Activated naive CD4-positive, alpha-beta T cell treated with anti-CD3 and anti-CD28 coated beads, Interleukin-2, amount 50 U/mL, for 72 hours (primary cell): Measurements from ENCODE around the gene KLHL26. TPM values are rescaled to one million over a fixed set of nuclear protein-coding genes. Genes with fewer than 3 reads are reported as not detected.
A peak's percentile ranks its signal among the peaks of the same experiment; 100 is the strongest.
"Not testable (repeated sequence)": the region's sequence is repeated elsewhere in the genome, so short reads cannot be mapped to it uniquely, and the experiment has no call there.

Experiments
- ATAC-seq, 2 donors: fragments of 150-1000 bp; cut with Tn5 transposase; 2 replicates each; pipeline ENCODE4 v1.10.0; 2021; ENCODE audit warnings: mild to moderate bottlenecking in 2 of 2, moderate library complexity in 2 of 2
- DNase-seq, 2 donors: peaks; one replicate each; pipeline ENCODE4 v3.0.0; 2021 to 2022; ENCODE audit warnings: low spot score in 2 of 2
- H3K27ac Mint-ChIP-seq, 2 donors: one replicate each; pipeline ENCODE4 v1.8.0; 2022; ENCODE audit warnings: mild to moderate bottlenecking in 2 of 2, mixed read lengths in 2 of 2
- H3K36me3 Mint-ChIP-seq, 2 donors: one replicate each; pipeline ENCODE4 v1.8.0; 2022; ENCODE audit warnings: mixed read lengths in 2 of 2
- H3K9me3 Mint-ChIP-seq, 2 donors: one replicate each; pipeline ENCODE4 v1.8.0; 2022; ENCODE audit warnings: mixed read lengths in 2 of 2
- total RNA-seq, 2 donors: library from RNA; stranded (reverse); gene quantifications; one replicate each; pipeline ENCODE4 v1.2.3, GENCODE V29; 2022

The KLHL26 gene
- total RNA-seq, 2 donors from 2014 or later: 9.2 to 13.5 TPM

DNA sequence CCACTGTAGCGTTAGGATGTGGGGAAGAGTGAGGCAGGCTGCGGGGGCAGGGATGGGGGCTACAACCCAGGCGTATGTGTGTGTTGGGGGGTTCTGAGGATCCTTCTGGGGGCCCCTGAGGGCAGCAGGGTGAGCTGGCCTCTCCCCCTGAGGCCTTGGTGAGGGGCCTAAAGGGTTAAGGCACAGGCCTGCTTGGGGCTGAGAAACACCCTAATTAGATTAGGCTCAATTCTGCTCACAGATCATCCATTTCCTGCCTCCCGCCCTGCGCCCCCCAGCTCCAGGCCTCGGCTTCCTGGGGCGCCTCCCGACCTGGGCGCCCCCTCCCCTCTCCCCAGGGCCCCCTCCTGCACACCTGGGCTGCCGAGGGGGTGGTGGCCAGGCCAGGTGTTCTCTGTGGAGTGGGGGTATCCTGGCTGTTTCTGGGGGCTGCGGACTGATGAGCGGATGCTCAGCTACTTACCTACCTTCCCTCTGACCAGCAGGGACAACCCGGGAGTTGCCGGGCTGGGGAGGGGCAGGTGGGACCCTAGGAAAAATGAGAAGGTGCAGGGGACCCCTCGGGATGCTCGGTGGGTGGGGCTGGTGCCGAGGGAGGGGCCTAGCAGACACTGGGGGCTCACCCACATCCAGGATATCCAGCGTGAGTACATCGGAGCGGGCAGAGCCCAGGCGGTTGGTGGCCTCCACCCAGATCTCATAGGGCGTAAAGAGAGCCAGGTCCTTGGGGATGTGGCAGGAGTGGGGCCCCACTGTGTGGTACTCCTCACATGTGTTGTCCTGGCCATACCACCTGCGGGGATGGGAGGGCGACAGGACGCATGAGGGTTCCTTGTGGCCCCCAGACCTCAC, 38.8 kb upstream of the KLHL26 start:
- DNase-seq: no peak
- no peak for ATAC-seq
- Mint-ChIP-seq H3K36me3 (no peaks in the 10 kb centered on the region), H3K27ac (no peak overlapping the region), H3K9me3 (no peaks in the 10 kb centered on the region)

DNA sequence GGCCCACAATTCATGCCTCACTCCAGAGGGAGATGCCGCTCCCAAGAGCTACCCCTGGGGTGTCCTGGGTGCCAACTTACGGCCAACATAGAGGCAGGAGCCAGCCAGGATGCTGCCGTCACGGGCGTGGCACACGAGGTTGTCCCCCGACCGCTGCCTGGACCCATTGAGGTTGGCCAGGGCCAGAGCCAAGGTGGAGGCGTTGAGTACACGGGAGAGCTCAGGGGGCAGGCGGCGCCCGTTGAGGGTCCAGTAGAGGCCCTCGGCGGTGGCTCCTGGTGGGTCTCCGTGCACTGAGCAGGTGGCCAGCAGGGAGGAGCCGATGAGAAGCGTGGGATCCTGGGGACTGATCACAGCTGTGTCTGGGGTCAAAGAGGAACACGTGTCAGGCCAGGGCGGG, 37.3 kb upstream of the KLHL26 start:
- no peaks in the 10 kb centered on the region for H3K36me3 Mint-ChIP-seq
- no peak overlapping the region for H3K27ac Mint-ChIP-seq
- H3K9me3 Mint-ChIP-seq: no peaks in the 10 kb centered on the region
- no peak for ATAC-seq
- DNase-seq: no peak

DNA sequence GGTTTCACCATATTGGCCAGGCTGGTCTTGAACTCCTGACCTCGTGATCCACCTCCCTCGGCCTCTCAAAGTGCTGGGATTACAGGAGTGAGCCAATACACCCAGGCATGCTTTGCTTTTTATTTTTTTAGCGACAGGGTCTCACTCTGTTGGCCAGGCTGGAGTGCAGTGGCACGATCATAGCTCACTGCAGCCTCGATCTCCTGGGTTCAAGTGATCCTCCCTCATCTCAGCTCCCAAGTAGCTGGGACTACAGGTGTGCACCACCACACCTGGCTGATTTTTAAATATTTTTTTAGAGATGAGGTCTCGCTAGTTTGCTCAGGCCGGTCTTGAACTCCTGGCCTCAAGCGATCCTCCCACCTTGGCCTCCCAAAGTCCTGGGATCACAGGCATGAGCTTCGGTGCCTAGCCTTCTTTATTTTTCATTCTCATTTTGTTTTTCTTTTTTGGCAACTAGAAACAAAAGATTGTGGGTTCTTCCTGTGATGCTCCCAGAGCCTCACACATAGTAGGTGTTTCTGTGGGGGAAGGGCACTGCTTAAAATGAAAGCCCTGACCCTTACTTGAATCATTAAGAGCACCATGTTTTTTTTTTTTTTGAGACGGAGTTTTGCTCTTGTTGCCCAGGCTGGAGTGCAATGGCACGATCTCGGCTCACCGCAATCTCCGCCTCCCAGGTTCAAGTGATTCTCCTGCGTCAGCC, 36.0 kb upstream of the KLHL26 start:
- ATAC-seq: not testable (repeated sequence)

DNA sequence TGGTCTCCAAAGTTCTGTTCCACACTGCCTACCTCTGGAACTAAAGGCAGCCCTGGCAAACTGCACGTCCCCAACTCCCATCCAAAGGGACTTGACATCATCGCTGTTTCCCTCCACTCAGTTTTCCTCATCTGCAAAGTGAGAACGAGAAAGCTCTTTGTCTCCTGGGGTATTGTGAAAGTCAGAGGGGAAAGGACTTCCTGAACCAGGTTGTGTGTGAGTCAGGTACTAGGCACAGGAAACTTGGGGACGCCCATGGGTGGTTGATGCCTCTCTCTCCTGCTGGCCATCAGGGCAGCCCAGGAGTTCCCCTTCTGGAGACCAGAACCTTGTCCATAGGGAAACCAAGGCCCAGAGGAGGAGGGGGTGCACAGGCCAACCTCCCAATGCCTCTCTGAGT, 35.0 kb upstream of the KLHL26 start:
- no peak for DNase-seq
- ATAC-seq: no peak
- H3K27ac Mint-ChIP-seq: no peak overlapping the region
- no peaks in the 10 kb centered on the region for H3K36me3 Mint-ChIP-seq
- H3K9me3 Mint-ChIP-seq: no peaks in the 10 kb centered on the region

More for the DNA sequence above, 36.0 kb upstream of the KLHL26 start:
- not testable (repeated sequence) for H3K36me3 Mint-ChIP-seq, DNase-seq, H3K9me3 Mint-ChIP-seq, H3K27ac Mint-ChIP-seq

DNA sequence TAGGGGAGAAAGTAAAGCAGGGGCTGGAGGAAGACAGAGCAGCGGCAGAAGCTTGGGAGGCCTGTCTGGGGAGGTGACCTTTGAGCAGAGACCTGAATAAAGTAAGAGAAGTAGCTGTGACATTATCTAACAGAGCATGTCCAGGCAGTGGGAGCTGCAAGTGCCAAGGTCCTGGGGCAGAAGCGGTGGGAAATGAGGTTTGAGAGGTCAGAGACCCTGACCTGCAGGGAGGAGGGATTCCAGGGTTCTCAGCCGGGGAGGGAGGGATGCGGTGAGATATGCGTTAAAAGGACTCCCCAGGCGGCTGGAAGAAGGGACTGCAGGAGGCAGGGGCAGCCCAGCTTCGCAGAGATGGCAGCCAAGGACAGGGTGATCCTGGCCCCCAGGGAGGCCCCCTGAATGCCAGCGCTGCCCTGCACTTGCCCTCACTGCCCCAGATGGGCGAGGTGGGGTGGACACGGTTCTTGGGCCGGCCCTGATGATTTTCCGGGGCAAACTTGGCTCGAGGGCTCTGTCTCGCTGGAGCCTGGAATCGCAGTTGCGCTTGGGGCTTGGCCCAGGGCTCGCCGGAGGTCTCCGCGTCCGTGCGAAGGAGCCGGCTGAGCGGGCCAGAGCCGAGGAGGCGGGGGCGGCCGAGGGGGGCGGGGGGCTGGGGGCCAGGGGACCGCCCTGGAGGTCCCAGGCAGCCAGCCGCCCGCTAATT, 33.4 kb upstream of the KLHL26 start:
- Mint-ChIP-seq H3K36me3 (no peaks in the 10 kb centered on the region), H3K27ac (no peak overlapping the region), H3K9me3 (no peaks in the 10 kb centered on the region)
- ATAC-seq (peak; percentile 54 to 69), DNase-seq (no peak)

DNA sequence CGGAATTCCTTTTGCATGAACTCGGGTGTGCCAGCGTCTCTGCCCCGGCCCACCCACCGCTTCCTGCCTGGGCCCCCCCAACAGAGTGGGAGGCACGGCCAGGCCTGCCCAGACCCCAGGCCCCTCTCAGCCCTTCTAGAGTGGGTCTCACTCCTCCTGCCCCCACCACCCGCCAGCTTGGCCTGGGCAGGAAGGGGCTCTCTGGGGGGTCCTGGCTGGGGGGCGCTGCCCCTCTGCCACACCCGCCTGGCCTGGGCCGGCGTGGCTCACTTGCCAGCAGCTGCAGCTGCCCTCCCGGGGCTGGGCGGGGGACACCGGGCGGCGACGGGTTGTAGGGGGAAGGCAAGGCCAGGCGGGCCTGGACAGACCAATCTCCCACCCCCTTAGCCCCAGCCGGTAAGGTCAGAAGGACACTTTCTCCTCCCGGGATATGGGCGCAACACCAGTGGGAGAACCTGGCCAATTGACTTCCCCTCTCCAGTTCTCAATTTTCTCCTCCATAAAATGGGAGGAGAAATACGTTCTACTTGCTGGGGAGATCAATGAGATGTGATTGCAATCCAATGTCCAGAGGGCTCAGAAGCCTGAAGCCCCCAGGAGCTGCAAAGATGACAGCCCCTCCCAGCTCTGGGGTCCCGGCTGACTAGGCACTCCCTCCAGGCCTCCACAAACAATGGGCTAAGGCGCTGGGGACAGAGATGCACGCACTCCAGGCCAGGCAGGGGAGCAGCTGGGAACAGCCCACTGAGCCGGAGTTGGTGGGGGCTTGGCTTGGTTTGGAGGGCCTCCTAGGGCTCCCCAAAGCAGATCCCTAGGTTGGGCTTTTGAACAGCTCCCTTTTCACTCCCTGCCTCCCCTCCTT, 32.6 kb upstream of the KLHL26 start:
- no peaks in the 10 kb centered on the region for H3K36me3 Mint-ChIP-seq
- no peaks in the 10 kb centered on the region for H3K9me3 Mint-ChIP-seq
- DNase-seq (no peak), ATAC-seq (no peak)
- no peak overlapping the region for H3K27ac Mint-ChIP-seq

DNA sequence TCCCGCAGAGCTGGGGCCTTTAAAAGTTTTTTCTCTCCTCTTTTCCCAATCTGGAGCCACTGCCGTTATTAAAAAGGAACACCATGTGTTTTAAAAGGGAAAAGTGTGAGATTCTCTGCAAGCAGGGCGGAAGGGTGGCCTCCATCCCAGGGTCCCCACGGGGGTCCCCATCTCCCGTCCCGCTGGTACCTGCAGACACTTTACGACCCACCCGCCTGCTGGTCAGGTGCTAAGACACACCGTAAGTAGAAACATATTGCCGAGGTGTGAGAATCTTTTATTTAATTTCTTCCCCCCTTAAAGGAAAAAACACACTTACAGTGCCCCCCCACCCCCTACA, 32.0 kb upstream of the KLHL26 start:
- ATAC-seq (no peak), DNase-seq (no peak)
- no peaks in the 10 kb centered on the region for H3K36me3 Mint-ChIP-seq
- H3K9me3 Mint-ChIP-seq: no peaks in the 10 kb centered on the region
- no peak overlapping the region for H3K27ac Mint-ChIP-seq

DNA sequence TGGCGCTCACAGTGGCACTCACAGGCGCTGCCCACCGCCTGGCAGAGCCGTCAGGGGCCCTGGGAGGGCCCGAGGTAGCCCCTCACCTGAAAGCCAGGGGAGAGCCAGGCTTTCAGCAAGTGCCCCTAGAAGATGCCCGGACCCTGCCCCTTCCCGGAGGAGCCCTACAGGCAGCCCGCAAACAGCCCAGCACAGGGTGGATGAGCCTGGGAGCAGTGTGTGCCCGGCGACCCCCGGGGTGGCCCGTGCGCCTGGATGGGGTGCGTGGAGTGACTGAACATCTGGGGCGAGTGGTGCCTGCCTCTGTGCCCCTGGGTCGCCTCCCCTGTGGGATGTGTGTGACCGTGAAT, 31.7 kb upstream of the KLHL26 start:
- Mint-ChIP-seq H3K36me3 (no peaks in the 10 kb centered on the region), H3K9me3 (no peaks in the 10 kb centered on the region), H3K27ac (no peak overlapping the region)
- no peak for DNase-seq
- no peak for ATAC-seq

DNA sequence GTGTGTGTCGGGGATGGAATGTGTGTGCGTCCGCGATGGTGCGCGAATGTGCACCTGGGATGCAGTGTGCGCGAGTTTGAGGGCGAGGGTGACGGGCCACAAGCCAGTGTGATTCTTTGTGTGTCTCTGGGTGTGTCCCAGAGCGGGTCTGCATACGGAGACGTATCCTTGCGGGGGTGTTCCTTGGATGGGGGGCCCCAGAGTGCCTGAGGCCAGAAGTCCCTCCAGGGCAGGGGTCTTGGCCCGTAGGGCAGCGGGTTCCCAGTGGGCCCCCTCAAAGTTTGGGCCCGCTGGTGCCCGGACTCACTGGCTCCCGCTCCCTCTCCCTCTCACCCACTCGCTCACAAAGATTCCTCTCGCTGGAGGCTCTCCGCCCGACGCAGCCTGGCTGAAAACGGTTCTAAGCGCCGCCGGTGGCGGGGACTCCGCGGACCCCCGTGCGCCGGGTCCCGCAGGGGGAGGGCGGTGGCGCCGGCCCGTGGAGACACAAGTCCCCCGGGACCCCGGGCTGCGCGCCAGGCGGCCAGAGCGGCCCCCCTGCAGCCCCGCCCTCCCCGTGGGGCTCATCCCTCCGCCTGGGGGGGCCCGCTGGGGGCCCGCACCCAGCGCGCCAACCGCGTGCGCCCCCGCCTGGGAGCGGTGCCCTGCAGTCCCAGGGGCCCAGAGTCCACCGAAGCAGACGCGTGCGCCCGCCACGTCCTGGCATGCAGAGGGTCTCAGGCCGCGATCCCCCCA, 31.1 kb upstream of the KLHL26 start:
- Mint-ChIP-seq H3K9me3 (no peaks in the 10 kb centered on the region), H3K36me3 (no peaks in the 10 kb centered on the region), H3K27ac (no peak overlapping the region)
- DNase-seq (no peak), ATAC-seq (no peak)

DNA sequence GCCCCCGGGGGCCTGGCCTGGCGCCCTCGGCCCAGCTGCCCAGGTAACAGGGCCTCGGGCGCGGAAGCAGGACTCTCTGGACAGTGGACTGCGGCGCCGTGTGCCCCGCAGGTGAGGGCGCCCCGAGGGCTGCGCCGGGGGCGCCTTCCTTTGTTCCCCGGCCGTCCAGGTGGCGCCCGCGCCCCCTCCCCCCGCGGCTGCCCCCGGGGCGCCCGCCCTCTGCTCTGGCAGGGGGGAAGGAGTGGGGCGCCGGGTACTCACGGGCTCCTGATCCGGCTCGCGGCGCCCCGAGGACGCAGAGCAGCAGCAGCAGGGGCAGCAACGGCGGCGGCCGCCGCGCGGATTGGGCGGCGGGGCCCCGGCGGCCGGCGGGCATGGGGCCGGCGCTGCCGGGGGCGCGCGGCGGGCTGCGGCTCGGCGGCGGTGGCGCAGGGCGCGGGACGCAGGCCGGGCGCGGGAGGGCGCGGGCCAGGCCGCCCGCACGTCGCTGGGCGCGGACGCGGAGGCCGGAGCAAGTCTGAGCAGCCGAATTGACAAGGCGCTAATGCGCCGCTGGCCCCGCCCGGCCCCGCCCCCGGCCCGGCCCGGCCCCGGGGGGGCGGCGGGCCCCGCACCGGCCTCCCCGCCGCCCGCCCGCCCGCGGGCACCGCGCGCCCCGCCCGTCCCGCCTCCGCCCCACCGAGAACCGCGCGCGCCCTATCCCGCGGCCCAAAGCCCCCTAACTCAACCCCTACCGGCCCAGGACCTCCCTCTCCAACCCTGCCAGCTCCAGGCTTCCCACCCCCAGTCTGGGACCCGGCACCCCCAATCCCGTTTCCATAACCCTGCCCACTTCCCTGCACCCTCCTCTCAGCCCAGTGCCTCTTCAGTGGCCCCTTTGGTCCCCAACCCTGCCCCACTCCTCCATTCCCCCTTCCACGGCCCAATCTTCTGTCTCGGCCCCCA, 30.3 kb upstream of the KLHL26 start, which contains the start of gene CRLF1:
Gene CRLF1 (minus strand): TSS at position 519 of the 945 bp plus-strand sequence. CDS start 143 bp downstream, at position 376.
- ATAC-seq (no peak), DNase-seq (no peak)
- Mint-ChIP-seq H3K27ac (no peak within 1 kb of the TSS), H3K36me3 (no peaks in the 10 kb centered on the region), H3K9me3 (no peaks in the 10 kb centered on the region)

DNA sequence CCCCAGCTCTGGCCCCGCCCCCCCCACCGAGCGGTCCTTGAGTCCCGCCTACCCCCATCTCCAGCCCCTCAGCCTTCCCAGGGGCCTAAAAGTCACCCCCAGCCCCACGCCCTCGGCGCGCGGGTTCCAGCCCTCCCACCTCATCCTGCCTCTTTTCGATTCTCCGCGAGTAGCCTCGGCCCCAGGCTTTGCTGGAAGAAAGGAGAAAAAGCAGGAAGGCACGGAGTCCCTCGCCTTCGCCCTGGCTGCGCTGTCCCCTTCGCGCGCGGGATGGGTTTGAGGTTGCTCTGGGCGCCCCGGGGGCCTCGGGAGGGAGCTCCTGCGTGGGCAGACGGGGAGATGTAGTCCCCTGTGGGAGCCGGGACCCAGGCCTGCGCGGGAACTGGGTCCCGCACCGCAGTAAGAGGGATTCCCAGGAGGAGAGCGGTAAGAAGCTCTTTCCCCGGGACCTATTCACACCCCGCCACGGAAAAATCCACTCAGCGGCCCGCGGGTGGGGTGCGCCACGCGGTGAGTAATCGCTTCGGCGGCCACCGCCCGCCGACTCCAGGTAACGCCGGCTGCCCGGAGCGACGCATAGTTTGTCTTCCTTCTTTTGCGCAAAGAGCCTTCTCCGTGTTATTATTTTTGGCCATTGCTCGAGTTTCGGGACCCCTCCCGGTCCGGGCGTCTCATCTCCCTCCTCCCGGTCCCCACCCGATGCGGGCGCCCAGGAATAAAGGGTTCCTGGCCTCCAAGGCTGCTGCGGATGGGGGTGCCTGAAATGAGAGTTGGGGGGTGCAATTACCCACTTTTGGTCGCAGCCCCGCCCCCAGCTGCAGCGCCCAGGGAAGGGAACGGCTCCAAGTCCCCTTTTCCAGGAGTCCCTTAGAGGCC, 29.4 kb upstream of the KLHL26 start:
- DNase-seq: no peak
- Mint-ChIP-seq H3K36me3 (no peaks in the 10 kb centered on the region), H3K27ac (no peak overlapping the region), H3K9me3 (no peaks in the 10 kb centered on the region)
- no peak for ATAC-seq

DNA sequence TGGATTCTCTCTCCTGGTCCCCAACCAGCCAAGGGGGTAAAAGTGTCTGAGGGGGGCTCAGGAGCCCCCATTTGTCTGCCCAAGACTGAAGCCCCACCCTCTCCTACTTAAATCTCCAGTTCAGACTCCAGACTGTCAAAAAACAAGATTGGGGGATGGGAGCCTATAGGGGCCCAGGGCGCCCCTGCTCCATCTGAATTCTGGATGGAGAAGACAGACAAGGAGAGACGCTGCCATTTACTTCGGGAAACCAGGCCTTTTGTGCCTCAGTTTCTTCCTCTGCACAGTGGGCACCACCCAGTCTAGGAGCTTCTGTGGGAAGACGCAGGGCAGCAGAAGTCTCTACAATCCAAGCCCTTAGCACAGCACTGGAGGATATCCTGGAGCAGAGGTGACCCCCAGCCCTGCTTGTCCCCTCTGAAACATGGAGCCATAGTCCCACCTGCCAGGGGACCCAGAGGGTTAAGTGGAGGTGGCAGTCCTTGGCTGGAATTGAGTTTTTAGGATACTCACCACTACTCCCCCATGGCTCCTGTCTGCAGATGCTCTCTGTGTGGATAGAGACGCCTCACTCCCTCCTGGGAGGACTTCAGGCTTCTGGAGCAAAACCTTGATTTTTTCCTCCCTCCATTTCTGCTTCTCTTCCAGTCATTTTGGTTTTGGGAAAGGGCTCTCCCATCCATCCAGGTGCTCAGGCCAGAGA, 28.6 kb upstream of the KLHL26 start:
- no peak overlapping the region for H3K27ac Mint-ChIP-seq
- no peaks in the 10 kb centered on the region for H3K36me3 Mint-ChIP-seq
- no peak for ATAC-seq
- no peak for DNase-seq
- H3K9me3 Mint-ChIP-seq: no peaks in the 10 kb centered on the region

DNA sequence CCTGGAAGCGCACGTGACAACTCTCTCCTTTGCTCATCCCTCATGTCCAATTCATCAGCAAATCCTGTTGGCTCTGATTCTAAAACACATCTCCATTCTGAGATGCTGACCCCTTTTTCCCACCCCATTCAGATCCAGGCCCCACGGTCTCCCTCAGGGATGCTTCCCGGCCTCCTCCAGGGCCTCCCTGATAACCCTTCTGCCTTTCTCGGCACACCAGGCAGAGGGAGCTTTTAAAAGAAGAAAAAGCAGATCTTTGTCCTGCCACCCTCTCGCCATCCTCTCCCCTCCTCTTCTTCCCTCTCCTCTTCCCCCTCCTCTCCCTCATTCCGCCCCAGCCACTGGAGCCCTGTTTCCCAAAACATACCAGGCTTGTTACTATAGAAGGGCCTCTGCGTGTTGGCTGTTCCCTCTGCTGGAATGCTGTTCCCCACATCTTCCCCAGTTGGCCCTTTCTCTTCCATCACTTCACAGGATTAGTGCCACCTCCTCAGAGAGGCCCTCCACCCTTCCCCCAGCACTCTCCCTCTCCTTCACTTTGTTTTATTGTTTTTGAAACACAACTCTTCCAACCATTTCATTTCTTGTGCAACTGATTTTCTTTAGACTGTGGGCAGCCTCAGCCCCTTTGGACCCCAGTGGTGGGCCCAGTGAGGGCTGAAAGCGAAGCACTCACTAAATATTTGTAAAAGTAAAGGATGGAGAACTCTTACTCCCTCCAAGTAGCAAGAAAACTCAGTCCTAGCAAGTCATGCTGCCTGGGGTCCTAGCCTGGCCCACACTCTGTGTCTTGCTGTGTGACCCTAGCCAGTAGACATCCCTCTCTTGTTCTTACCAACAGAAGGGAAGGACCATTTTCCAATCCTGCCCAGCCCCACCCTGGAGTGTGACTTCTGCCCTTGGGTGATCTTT, 27.8 kb upstream of the KLHL26 start:
- no peak for DNase-seq
- Mint-ChIP-seq H3K27ac (no peak overlapping the region), H3K36me3 (no peaks in the 10 kb centered on the region), H3K9me3 (no peaks in the 10 kb centered on the region)
- no peak for ATAC-seq
